T-cell (primary cell): ENCODE data around the gene HOPX. TPM values are rescaled to one million over a fixed set of nuclear protein-coding genes. Genes with fewer than 3 reads are reported as not detected.

ENCODE experiments used
- ATAC-seq, 4 experiments: fragments of 200-7000 bp in 3 of 4; fragments of 150-1000 bp in 1 of 4; cut with Tn5 transposase; replicated peaks in 1 of 4; 1 replicate in 3 of 4; 2 replicates in 1 of 4; pipeline ENCODE4 v1.10.0; 2021; ENCODE audit warnings: moderate library complexity in 3 of 4, mild to moderate bottlenecking in 2 of 4, moderate number of reproducible peaks in 1 of 4
- CTCF ChIA-PET, 2 donors: fragments of 300-600 bp; sonication (Branson Sonifier 250); formaldehyde crosslinking; loops; one replicate each; lab custom pipeline; 2022; ENCODE audit warnings: antibody characterized with exemption in 2 of 2; lab: Charles Lee
- POLR2A ChIA-PET, 2 donors: fragments of 300-600 bp; sonication (Branson Sonifier 250); formaldehyde crosslinking; loops; one replicate each; lab custom pipeline; 2022; ENCODE audit warnings: antibody characterized with exemption in 2 of 2; lab: Charles Lee
- DNase-seq, 35 experiments: peaks; one replicate each; pipeline versions ENCODE4 v3.0.0 to v3.0.0-alpha.2; 2013 to 2023
- H3K27ac ChIP-seq: one replicate; pipeline ENCODE4 v1.5.1; 2013; ENCODE audit warnings: low read length
- H3K27me3 ChIP-seq, 2 experiments: replicated peaks in 1 of 2; 1 replicate in 1 of 2; 2 replicates in 1 of 2; pipeline versions ENCODE4 v1.6.1 to v1.7.0; 2013; ENCODE audit warnings: low read length in 1 of 2, mixed read lengths in 1 of 2; ENCODE audit not compliant: control insufficient read depth in 2 of 2, insufficient read depth in 2 of 2; ENCODE audit errors: extremely low read depth in 1 of 2
- H3K36me3 ChIP-seq, 2 donors: 1 replicate in 1 of 2; 2 replicates in 1 of 2; pipeline versions ENCODE4 v1.6.1 to v1.7.0; 2013; ENCODE audit warnings: low read length in 1 of 2; ENCODE audit not compliant: control insufficient read depth in 2 of 2, insufficient read depth in 1 of 2; ENCODE audit errors: extremely low read depth in 1 of 2
- H3K4me1 ChIP-seq, 2 experiments: 1 replicate in 1 of 2; 2 replicates in 1 of 2; pipeline versions ENCODE4 v1.6.1 to v1.7.0; 2013; ENCODE audit warnings: low read length in 2 of 2, mixed read lengths in 1 of 2; ENCODE audit not compliant: insufficient read depth in 2 of 2, control insufficient read depth in 1 of 2; ENCODE audit errors: extremely low read depth in 1 of 2
- H3K4me3 ChIP-seq, 2 donors: 1 replicate in 1 of 2; 2 replicates in 1 of 2; pipeline versions ENCODE4 v1.5.1 to v1.7.0; 2013; ENCODE audit warnings: mild to moderate bottlenecking in 2 of 2, low read length in 1 of 2, moderate library complexity in 1 of 2; ENCODE audit not compliant: control insufficient read depth in 1 of 2; ENCODE audit errors: extremely low read depth in 1 of 2
- H3K9me3 ChIP-seq: 2 replicates; pipeline ENCODE4 v1.7.0; 2013
- H3K27ac Mint-ChIP-seq, 2 donors: one replicate each; pipeline ENCODE4 v1.8.0; 2020 to 2021; ENCODE audit warnings: mild to moderate bottlenecking in 2 of 2, mixed read lengths in 2 of 2
- H3K27me3 Mint-ChIP-seq, 2 donors: one replicate each; pipeline ENCODE4 v1.8.0; 2021 to 2022; ENCODE audit warnings: mixed read lengths in 2 of 2
- H3K36me3 Mint-ChIP-seq: one replicate; pipeline ENCODE4 v1.8.0; 2021; ENCODE audit warnings: mixed read lengths
- H3K4me1 Mint-ChIP-seq, 3 donors: one replicate each; pipeline ENCODE4 v1.8.0; 2020 to 2022; ENCODE audit warnings: mixed read lengths in 3 of 3, mild to moderate bottlenecking in 1 of 3
- H3K4me3 Mint-ChIP-seq, 3 donors: one replicate each; pipeline ENCODE4 v1.8.0; 2020 to 2022; ENCODE audit warnings: mild to moderate bottlenecking in 3 of 3, mixed read lengths in 3 of 3, moderate library complexity in 3 of 3
- H3K9me3 Mint-ChIP-seq, 3 donors: one replicate each; pipeline ENCODE4 v1.8.0; 2020 to 2022; ENCODE audit warnings: mixed read lengths in 3 of 3
- WGBS: methylation state at CpG from one replicate; pipeline ENCODE4 v1.1.5; 2013; ENCODE audit warnings: missing lambda C conversion rate; ENCODE audit not compliant: insufficient coverage; 5-methylcytosine and 5-hydroxymethylcytosine counted together
- total RNA-seq, 35 experiments: library from RNA in 6 of 35; stranded (reverse) in 6 of 35; fragments of 120-200 nt in 1 of 35; gene quantifications; one replicate each; pipeline versions ENCODE4 v1.2.1 to v1.2.4 and lab custom pipeline; 2013 to 2026

The HOPX gene
- total RNA-seq, 5 donors from 2014 or later (not counting 1 experiment from before 2014, with no cell fraction given): 6.3 to 34.9 (median 23.4) TPM

GRCh38 chr4:56626420-56626819 is 54.7 kb downstream of the HOPX start:
- Histone ChIP-seq H3K9me3 (no peaks in the 10 kb centered on the region), H3K4me3 (no peak overlapping the region), H3K4me1 (peaks cover 0 to 3% of the 10 kb centered on the region in 2 experiments), H3K36me3 (no peaks in the 10 kb centered on the region), H3K27ac (no peak overlapping the region), H3K27me3 (no peaks in the 10 kb centered on the region)
- H3K27me3 Mint-ChIP-seq: peaks cover 0 to 4% of the 10 kb centered on the region in 2 donors
- ATAC-seq (no peak), DNase-seq (no peak)
- ChIA-PET CTCF (interaction anchor here in 1 of 2 donors (1.3 to 1.4 kb wide), 2 partner anchors 173 to 210 kb away, joined by 6 to 8 read pairs; no protein-coding TSS in a partner anchor), POLR2A (no interaction called here)
- peaks cover 0 to 5% (median 3%) of the 10 kb centered on the region in 3 donors for H3K4me1 Mint-ChIP-seq
- H3K36me3 Mint-ChIP-seq: peaks cover 6% of the 10 kb centered on the region
- H3K9me3 Mint-ChIP-seq: peaks cover 14 to 20% (median 16%) of the 10 kb centered on the region in 3 donors
- 75% methylated on average over 1 of the region's 1 CpG for WGBS
- no peak overlapping the region for H3K4me3 Mint-ChIP-seq
- H3K27ac Mint-ChIP-seq: no peak overlapping the region

GRCh38 chr4:56622176-56622575 is 58.9 kb downstream of the HOPX start:
- Mint-ChIP-seq H3K27me3 (peaks cover 4 to 6% of the 10 kb centered on the region in 2 donors), H3K27ac (no peak overlapping the region), H3K9me3 (peaks cover 14 to 20% (median 16%) of the 10 kb centered on the region in 3 donors), H3K4me3 (no peak overlapping the region), H3K36me3 (peaks cover 6% of the 10 kb centered on the region), H3K4me1 (peaks cover 0 to 1% (median 0%) of the 10 kb centered on the region in 3 donors)
- Histone ChIP-seq H3K4me3 (no peak overlapping the region), H3K27me3 (peaks cover 0 to 3% of the 10 kb centered on the region in 2 experiments), H3K4me1 (peaks cover 0 to 3% of the 10 kb centered on the region in 2 experiments), H3K9me3 (no peaks in the 10 kb centered on the region), H3K36me3 (no peaks in the 10 kb centered on the region), H3K27ac (no peak overlapping the region)
- POLR2A ChIA-PET: no interaction called here
- CTCF ChIA-PET: no interaction called here
- no peak for ATAC-seq
- DNase-seq: no peak
- WGBS: no CpG with 5 or more reads among the region's 1 CpG

- no CpG with 5 or more reads among the region's 1 CpG for WGBS
- no peak for DNase-seq
- peaks cover 0 to 3% of the 10 kb centered on the region in 2 experiments for H3K27me3 ChIP-seq
- Mint-ChIP-seq H3K36me3 (no peaks in the 10 kb centered on the region), H3K9me3 (peaks cover 6% of the 10 kb centered on the region in 3 donors), H3K27ac (no peak overlapping the region), H3K4me3 (no peak overlapping the region), H3K27me3 (peaks cover 4 to 6% of the 10 kb centered on the region in 2 donors), H3K4me1 (no peaks in the 10 kb centered on the region)
- H3K4me3 ChIP-seq: no peak overlapping the region
- POLR2A ChIA-PET: no interaction called here
- no peaks in the 10 kb centered on the region for H3K4me1 ChIP-seq
- H3K27ac ChIP-seq: no peak overlapping the region
- CTCF ChIA-PET: no interaction called here
- H3K36me3 ChIP-seq: no peaks in the 10 kb centered on the region
- no peak for ATAC-seq
- H3K9me3 ChIP-seq: no peaks in the 10 kb centered on the region
These were observed 61.3 kb downstream of the HOPX start for GRCh38 chr4:56619816-56620215.

- Histone ChIP-seq H3K36me3 (no peaks in the 10 kb centered on the region), H3K27me3 (peaks cover 0 to 3% of the 10 kb centered on the region in 2 experiments), H3K27ac (no peak overlapping the region), H3K4me1 (no peaks in the 10 kb centered on the region), H3K9me3 (no peaks in the 10 kb centered on the region), H3K4me3 (no peak overlapping the region)
- ChIA-PET CTCF (interaction anchor here in 1 of 2 donors (0.5 kb wide), 1 partner anchor 54 kb away, joined by 3 read pairs; no protein-coding TSS in a partner anchor), POLR2A (interaction anchor here in 1 of 2 donors (0.6 kb wide), 1 partner anchor 13 kb away, joined by 3 read pairs; no protein-coding TSS in a partner anchor)
- no CpG with 5 or more reads among the region's 2 CpGs for WGBS
- H3K4me1 Mint-ChIP-seq: no peaks in the 10 kb centered on the region
- ATAC-seq (no peak), DNase-seq (no peak)
- H3K36me3 Mint-ChIP-seq: no peaks in the 10 kb centered on the region
- peaks cover 6% of the 10 kb centered on the region in 3 donors for H3K9me3 Mint-ChIP-seq
- no peak overlapping the region for H3K27ac Mint-ChIP-seq
- H3K27me3 Mint-ChIP-seq: peaks cover 4 to 9% of the 10 kb centered on the region in 2 donors
- no peak overlapping the region for H3K4me3 Mint-ChIP-seq
These were observed 61.9 kb downstream of the HOPX start for GRCh38 chr4:56619160-56619559.

- Histone ChIP-seq H3K36me3 (no peaks in the 10 kb centered on the region), H3K27ac (no peak overlapping the region), H3K4me1 (no peaks in the 10 kb centered on the region), H3K27me3 (peaks cover 0 to 3% of the 10 kb centered on the region in 2 experiments), H3K4me3 (no peak overlapping the region), H3K9me3 (no peaks in the 10 kb centered on the region)
- Mint-ChIP-seq H3K27me3 (peaks cover 4 to 10% of the 10 kb centered on the region in 2 donors), H3K27ac (no peak overlapping the region), H3K4me3 (no peak overlapping the region), H3K9me3 (peaks cover 2% of the 10 kb centered on the region in 3 donors), H3K4me1 (no peaks in the 10 kb centered on the region), H3K36me3 (no peaks in the 10 kb centered on the region)
- CTCF ChIA-PET: interaction anchor here in 1 of 2 donors (0.5 kb wide), 1 partner anchor 55 kb away, joined by 3 read pairs; no protein-coding TSS in a partner anchor
- no peak for ATAC-seq
- DNase-seq: no peak
- WGBS: 93% methylated on average over 3 of the region's 4 CpGs
- POLR2A ChIA-PET: interaction anchor here in 1 of 2 donors (0.6 kb wide), 1 partner anchor 13 kb away, joined by 3 read pairs; no protein-coding TSS in a partner anchor
These were observed 62.4 kb downstream of the HOPX start for GRCh38 chr4:56618734-56619133.

- no peak for ATAC-seq
- no peak for DNase-seq
- Histone ChIP-seq H3K27me3 (peaks cover 0 to 4% of the 10 kb centered on the region in 2 experiments), H3K4me1 (no peaks in the 10 kb centered on the region), H3K9me3 (no peaks in the 10 kb centered on the region), H3K27ac (no peak overlapping the region), H3K36me3 (no peaks in the 10 kb centered on the region), H3K4me3 (no peak overlapping the region)
- no peaks in the 10 kb centered on the region for H3K9me3 Mint-ChIP-seq
- H3K4me1 Mint-ChIP-seq: no peaks in the 10 kb centered on the region
- ChIA-PET CTCF (no interaction called here), POLR2A (interaction anchor here in 1 of 2 donors (0.5 kb wide), 1 partner anchor 46 kb away, joined by 3 read pairs; no protein-coding TSS in a partner anchor)
- H3K36me3 Mint-ChIP-seq: no peaks in the 10 kb centered on the region
- H3K4me3 Mint-ChIP-seq: no peak overlapping the region
- no CpG with 5 or more reads among the region's 5 CpGs for WGBS
- H3K27me3 Mint-ChIP-seq: peaks cover 7 to 8% of the 10 kb centered on the region in 2 donors
- no peak overlapping the region for H3K27ac Mint-ChIP-seq
These were observed 67.8 kb downstream of the HOPX start for GRCh38 chr4:56613101-56613862.
